SK-N-SH (cell line): Measurements from ENCODE around the gene PNKD. TPM values are rescaled to one million over a fixed set of nuclear protein-coding genes. Genes with fewer than 3 reads are reported as not detected.

Source experiments
- CTCF ChIA-PET: fragments of 300-600, 350-600 bp; formaldehyde crosslinking; extraction: SDS; loops from one replicate; lab custom pipeline; 2021; lab: Yijun Ruan, JAX
- POLR2A ChIA-PET: fragments of 350-600 bp; sonication (Branson Sonifier 250); formaldehyde crosslinking; extraction: SDS; loops from one replicate; lab custom pipeline; 2020; ENCODE audit warnings: antibody characterized with exemption, inconsistent platforms; lab: Yijun Ruan, JAX
- DNase-seq: peaks from one replicate; pipeline ENCODE4 v3.0.0; 2012
- H2AFZ ChIP-seq: fragments of 200-600 bp; sonication (generic); 2 replicates; pipeline ENCODE4 v1.8.1; 2016; ENCODE audit warnings: antibody characterized with exemption, mild to moderate bottlenecking, low read depth
- H3F3A ChIP-seq: fragments of 200-600 bp; sonication (generic); replicated peaks from 2 replicates; pipeline ENCODE3; 2016; ENCODE audit warnings: antibody characterized with exemption, mild to moderate bottlenecking; ENCODE audit not compliant: insufficient read depth
- H3K27ac ChIP-seq, 2 experiments: fragments of 200-500 bp in 1 of 2; fragments of 200-600 bp in 1 of 2; sonication (Bioruptor generic) in 1 of 2; sonication (generic), shearing (Covaris generic) in 1 of 2; 2 replicates each; pipeline versions ENCODE4 v1.5.1 to v1.6.1; 2014 to 2016; ENCODE audit warnings: low read depth in 2 of 2, inconsistent platforms in 1 of 2, low read length in 1 of 2, mild to moderate bottlenecking in 1 of 2, mixed read lengths in 1 of 2
- H3K27me3 ChIP-seq: fragments of 200-600 bp; sonication (generic), shearing (Covaris generic); 2 replicates; pipeline ENCODE4 v1.6.1; 2016; ENCODE audit warnings: mixed run types; ENCODE audit not compliant: insufficient read depth
- H3K36me3 ChIP-seq, 2 experiments: fragments of 200-500 bp in 1 of 2; fragments of 200-600 bp in 1 of 2; sonication (Bioruptor generic) in 1 of 2; sonication (generic) in 1 of 2; replicated peaks in 1 of 2; 2 replicates each; pipeline versions ENCODE3 to v1.5.1; 2014 to 2016; ENCODE audit warnings: low read length in 1 of 2, mild to moderate bottlenecking in 1 of 2; ENCODE audit not compliant: insufficient read depth in 2 of 2, control insufficient read depth in 1 of 2
- H3K4me1 ChIP-seq, 2 experiments: fragments of 200-500 bp in 1 of 2; fragments of 200-600 bp in 1 of 2; sonication (Bioruptor generic) in 1 of 2; sonication (generic), shearing (Covaris generic) in 1 of 2; 2 replicates each; pipeline versions ENCODE4 v1.5.1 to v1.6.1; 2014 to 2016; ENCODE audit warnings: low read depth in 1 of 2, low read length in 1 of 2, mixed run types in 1 of 2; ENCODE audit not compliant: insufficient read depth in 2 of 2, control insufficient read depth in 1 of 2
- H3K4me2 ChIP-seq: fragments of 200-600 bp; sonication (generic), shearing (Covaris generic); 2 replicates; pipeline ENCODE4 v1.6.1; 2017; ENCODE audit warnings: mixed run types
- H3K4me3 ChIP-seq, 2 experiments: fragments of 200-500 bp in 1 of 2; fragments of 200-600 bp in 1 of 2; sonication (Bioruptor generic) in 1 of 2; sonication (generic), shearing (Covaris generic) in 1 of 2; 2 replicates each; pipeline versions ENCODE4 v1.5.1 to v1.8.1; 2014 to 2016; ENCODE audit warnings: low read depth in 2 of 2, inconsistent platforms in 1 of 2, low read length in 1 of 2, mild to moderate bottlenecking in 1 of 2, mixed read lengths in 1 of 2, moderate library complexity in 1 of 2
- H3K79me2 ChIP-seq: fragments of 200-600 bp; sonication (generic); 2 replicates; pipeline ENCODE4 v1.8.1; 2017; ENCODE audit warnings: mild to moderate bottlenecking; ENCODE audit not compliant: insufficient read depth
- H3K9ac ChIP-seq: fragments of 200-600 bp; sonication (generic); 2 replicates; pipeline ENCODE4 v1.6.1; 2017; ENCODE audit warnings: mixed run types
- H3K9me2 ChIP-seq: fragments of 200-600 bp; sonication (generic); 2 replicates; pipeline ENCODE4 v1.6.1; 2017; ENCODE audit warnings: mixed run types
- H3K9me3 ChIP-seq: fragments of 200-600 bp; sonication (generic); 2 replicates; pipeline ENCODE4 v1.6.1; 2017; ENCODE audit warnings: mixed run types, mild to moderate bottlenecking, moderate library complexity
- H4K20me1 ChIP-seq: fragments of 200-600 bp; sonication (generic); 2 replicates; pipeline ENCODE4 v1.6.1; 2017; ENCODE audit warnings: mild to moderate bottlenecking, mixed run types; ENCODE audit not compliant: insufficient read depth
- EP300 ChIP-seq, 2 experiments: IDR thresholded peaks; 2 replicates each; pipeline versions ENCODE4 v1.4.0 to v1.6.1; 2012; ENCODE audit warnings: borderline replicate concordance in 1 of 2, low read depth in 1 of 2, low read length in 1 of 2
- EZH2phosphoT487 ChIP-seq: fragments of 200-600 bp; sonication (generic); IDR thresholded peaks from 2 replicates; pipeline ENCODE4 v1.6.1; 2017; ENCODE audit warnings: low read depth, mixed run types, mild to moderate bottlenecking, antibody characterized with exemption, moderate library complexity, borderline replicate concordance
- FOSL2 ChIP-seq: IDR thresholded peaks from 2 replicates; pipeline ENCODE4 v1.4.0; 2012; ENCODE audit warnings: low read depth, mild to moderate bottlenecking, moderate library complexity, borderline replicate concordance
- GABPA ChIP-seq: IDR thresholded peaks from 2 replicates; pipeline ENCODE4 v1.4.0; 2012; ENCODE audit warnings: low read depth, mild to moderate bottlenecking
- JUND ChIP-seq: IDR thresholded peaks from 2 replicates; pipeline ENCODE4 v1.4.0; 2012
- MAX ChIP-seq: IDR thresholded peaks from 2 replicates; pipeline ENCODE4 v1.4.0; 2012; ENCODE audit warnings: low read depth
- MXI1 ChIP-seq: IDR thresholded peaks from 2 replicates; pipeline ENCODE4 v1.6.1; 2012; ENCODE audit warnings: mild to moderate bottlenecking, low read depth, low read length, improper control_type of control experiment
- NFIC ChIP-seq: IDR thresholded peaks from 2 replicates; pipeline ENCODE4 v1.4.0; 2012; ENCODE audit warnings: borderline replicate concordance
- NRF1 ChIP-seq: IDR thresholded peaks from 2 replicates; pipeline ENCODE4 v1.6.1; 2012; ENCODE audit warnings: low read depth, mild to moderate bottlenecking, low read length
- POLR2AphosphoS5 ChIP-seq: IDR thresholded peaks from 2 replicates; pipeline ENCODE4 v1.6.1; 2012; ENCODE audit warnings: low read depth, low read length
- RXRA ChIP-seq: IDR thresholded peaks from 2 replicates; pipeline ENCODE4 v1.4.0; 2012; ENCODE audit warnings: low read depth, mild to moderate bottlenecking, borderline replicate concordance
- SIN3A ChIP-seq: IDR thresholded peaks from 2 replicates; pipeline ENCODE4 v1.6.1; 2012; ENCODE audit warnings: low read depth, mild to moderate bottlenecking, low read length, moderate library complexity, borderline replicate concordance
- TCF12 ChIP-seq: IDR thresholded peaks from 2 replicates; pipeline ENCODE4 v1.4.0; 2012
- TEAD4 ChIP-seq: IDR thresholded peaks from 2 replicates; pipeline ENCODE4 v1.4.0; 2012; ENCODE audit warnings: mild to moderate bottlenecking, borderline replicate concordance; ENCODE audit not compliant: insufficient read depth
- USF1 ChIP-seq: IDR thresholded peaks from 2 replicates; pipeline ENCODE4 v1.4.0; 2012; ENCODE audit warnings: low read depth, borderline replicate concordance
- YY1 ChIP-seq: IDR thresholded peaks from 2 replicates; pipeline ENCODE4 v1.4.0; 2012; ENCODE audit warnings: low read depth, mild to moderate bottlenecking
- WGBS: methylation state at CpG from one replicate; pipeline ENCODE4 v1.1.6; 2017; ENCODE audit warnings: low lambda C conversion rate; 5-methylcytosine and 5-hydroxymethylcytosine counted together
- polyA plus RNA-seq, 3 experiments: library from polyadenylated mRNA; depleted of rRNA; stranded (reverse); fragments of >200 nt; gene quantifications; 2 replicates each; pipeline ENCODE4 v1.2.3, GENCODE V29; 2012
- TF ChIP-seq, protein P1 (sequence below): fragments of 200-600 bp; sonication (generic); IDR thresholded peaks from 2 replicates; pipeline ENCODE4 v1.6.1; 2017; ENCODE audit warnings: antibody characterized with exemption, mild to moderate bottlenecking, moderate library complexity
- TF ChIP-seq, protein P2 (sequence below): IDR thresholded peaks from 2 replicates; pipeline ENCODE4; 2012

Gene PNKD
- polyA plus RNA-seq, 1 of the 3 experiments (the other 2 are of a cell fraction), result 101 TPM

DNA sequence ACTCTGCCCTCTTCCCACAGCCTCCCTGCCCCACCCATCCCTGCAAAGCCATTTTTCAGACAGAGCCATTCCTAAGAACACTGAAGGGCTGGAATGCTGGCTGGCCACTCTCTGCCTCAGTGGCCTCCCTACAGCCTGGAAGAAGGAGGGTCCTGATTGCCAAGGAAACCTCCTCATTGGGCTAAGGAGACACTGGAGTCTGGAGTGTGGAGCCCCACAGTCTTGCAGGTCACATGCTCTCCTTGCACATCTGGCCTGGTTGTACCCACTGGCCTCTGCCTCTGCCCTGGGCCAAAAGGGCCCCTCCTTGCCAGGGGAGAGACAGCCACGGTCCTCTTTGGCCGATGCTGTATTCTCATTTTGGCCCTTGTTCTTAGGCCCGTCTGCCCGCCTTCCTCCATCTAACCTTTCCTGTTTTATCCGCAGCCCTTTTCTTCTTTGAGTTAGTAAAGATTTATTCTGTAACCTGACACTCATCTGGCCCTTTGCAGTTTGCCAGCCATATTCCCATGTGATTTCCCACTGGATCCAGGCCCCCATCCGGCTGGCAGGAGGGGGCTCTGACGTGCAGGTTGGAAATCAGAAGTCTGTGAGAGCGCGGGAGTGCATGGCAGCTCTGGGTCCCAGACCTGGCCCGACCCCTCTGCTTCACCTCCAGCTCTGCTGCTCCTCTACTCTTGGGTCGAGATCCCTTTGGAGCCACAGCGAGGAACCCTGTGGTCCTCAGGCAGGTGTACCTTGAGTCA, 75.3 kb downstream of the PNKD start:
- ChIA-PET POLR2A (interaction anchor here (0.9 kb wide), 1 partner anchor 11 kb away, joined by 3 read pairs; the partner anchor contains the start of gene CATIP), CTCF (interaction anchor here (3.8 kb wide), 1 partner anchor 11 kb away, joined by 19 read pairs; the partner anchor contains the start of gene CATIP)
- Histone ChIP-seq H3K36me3 (no peaks in the 10 kb centered on the region), H3K9ac (no peak overlapping the region), H4K20me1 (no peaks in the 10 kb centered on the region), H3K9me3 (no peaks in the 10 kb centered on the region), H3K79me2 (no peaks in the 10 kb centered on the region), H2AFZ (no peak overlapping the region), H3K27me3 (no peaks in the 10 kb centered on the region), H3K4me3 (no peak overlapping the region), H3K4me2 (no peak overlapping the region), H3K9me2 (no peaks in the 10 kb centered on the region), H3K27ac (no peak overlapping the region), H3F3A (no peaks in the 10 kb centered on the region), H3K4me1 (no peaks in the 10 kb centered on the region)
- 87% methylated on average over 12 of the region's 12 CpGs for WGBS
- DNase-seq, result no peak
- TF ChIP-seq JUND (no peak), EZH2phosphoT487 (no peak), POLR2AphosphoS5 (no peak), TCF12 (no peak), GABPA (no peak), MXI1 (no peak), NRF1 (no peak), FOSL2 (no peak), RXRA (no peak), SIN3A (no peak), EP300 (IDR thresholded peaks at IDR 0.05; ENCODE audit: borderline replicate concordance in 1 of 2, low read depth in 1 of 2, low read length in 1 of 2) (no peak), NFIC (no peak), TEAD4 (no peak), MAX (no peak), YY1 (no peak), USF1 (no peak)
- TF ChIP-seq, protein P1, sequence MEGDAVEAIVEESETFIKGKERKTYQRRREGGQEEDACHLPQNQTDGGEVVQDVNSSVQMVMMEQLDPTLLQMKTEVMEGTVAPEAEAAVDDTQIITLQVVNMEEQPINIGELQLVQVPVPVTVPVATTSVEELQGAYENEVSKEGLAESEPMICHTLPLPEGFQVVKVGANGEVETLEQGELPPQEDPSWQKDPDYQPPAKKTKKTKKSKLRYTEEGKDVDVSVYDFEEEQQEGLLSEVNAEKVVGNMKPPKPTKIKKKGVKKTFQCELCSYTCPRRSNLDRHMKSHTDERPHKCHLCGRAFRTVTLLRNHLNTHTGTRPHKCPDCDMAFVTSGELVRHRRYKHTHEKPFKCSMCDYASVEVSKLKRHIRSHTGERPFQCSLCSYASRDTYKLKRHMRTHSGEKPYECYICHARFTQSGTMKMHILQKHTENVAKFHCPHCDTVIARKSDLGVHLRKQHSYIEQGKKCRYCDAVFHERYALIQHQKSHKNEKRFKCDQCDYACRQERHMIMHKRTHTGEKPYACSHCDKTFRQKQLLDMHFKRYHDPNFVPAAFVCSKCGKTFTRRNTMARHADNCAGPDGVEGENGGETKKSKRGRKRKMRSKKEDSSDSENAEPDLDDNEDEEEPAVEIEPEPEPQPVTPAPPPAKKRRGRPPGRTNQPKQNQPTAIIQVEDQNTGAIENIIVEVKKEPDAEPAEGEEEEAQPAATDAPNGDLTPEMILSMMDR, result no peak
- TF ChIP-seq, protein P2, sequence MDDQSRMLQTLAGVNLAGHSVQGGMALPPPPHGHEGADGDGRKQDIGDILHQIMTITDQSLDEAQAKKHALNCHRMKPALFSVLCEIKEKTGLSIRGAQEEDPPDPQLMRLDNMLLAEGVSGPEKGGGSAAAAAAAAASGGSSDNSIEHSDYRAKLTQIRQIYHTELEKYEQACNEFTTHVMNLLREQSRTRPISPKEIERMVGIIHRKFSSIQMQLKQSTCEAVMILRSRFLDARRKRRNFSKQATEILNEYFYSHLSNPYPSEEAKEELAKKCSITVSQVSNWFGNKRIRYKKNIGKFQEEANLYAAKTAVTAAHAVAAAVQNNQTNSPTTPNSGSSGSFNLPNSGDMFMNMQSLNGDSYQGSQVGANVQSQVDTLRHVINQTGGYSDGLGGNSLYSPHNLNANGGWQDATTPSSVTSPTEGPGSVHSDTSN, result no peak
